Head of caudate nucleus (tissue), 42 donors: Measurements from ENCODE around the gene ZNF771.

Source experiments
- DNase-seq, 42 donors: peaks; one replicate each; pipeline versions ENCODE4 v3.0.0 to v3.0.0-alpha.2; 2020 to 2021; ENCODE audit warnings: mixed read lengths in 7 of 42
- intact Hi-C: fragments of 100-400 bp; cut with DNase I; formaldehyde crosslinking; loops from one replicate; pipeline ENCODE4 v1.15.0; 2022

Gene ZNF771

DNA sequence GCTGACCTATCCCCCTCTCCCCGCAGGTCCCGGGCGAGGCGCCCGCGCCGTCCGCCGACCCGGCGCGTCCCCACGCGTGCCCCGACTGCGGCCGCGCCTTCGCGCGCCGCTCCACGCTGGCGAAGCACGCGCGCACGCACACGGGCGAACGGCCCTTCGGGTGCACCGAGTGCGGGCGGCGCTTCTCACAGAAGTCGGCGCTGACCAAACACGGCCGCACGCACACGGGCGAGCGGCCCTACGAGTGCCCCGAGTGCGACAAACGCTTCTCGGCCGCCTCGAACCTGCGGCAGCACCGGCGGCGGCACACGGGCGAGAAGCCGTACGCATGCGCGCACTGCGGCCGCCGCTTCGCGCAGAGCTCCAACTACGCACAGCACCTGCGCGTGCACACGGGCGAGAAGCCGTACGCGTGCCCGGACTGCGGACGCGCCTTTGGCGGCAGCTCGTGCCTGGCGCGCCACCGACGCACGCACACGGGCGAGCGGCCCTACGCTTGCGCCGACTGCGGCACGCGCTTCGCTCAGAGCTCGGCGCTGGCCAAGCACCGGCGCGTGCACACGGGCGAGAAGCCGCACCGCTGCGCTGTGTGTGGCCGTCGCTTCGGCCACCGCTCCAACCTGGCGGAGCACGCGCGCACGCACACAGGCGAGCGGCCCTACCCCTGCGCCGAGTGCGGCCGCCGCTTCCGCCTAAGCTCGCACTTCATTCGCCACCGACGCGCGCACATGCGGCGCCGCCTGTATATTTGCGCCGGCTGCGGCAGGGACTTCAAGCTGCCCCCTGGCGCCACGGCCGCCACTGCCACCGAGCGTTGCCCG, 10.3 kb downstream of the ZNF771 start:
- peak; percentile 33 to 89 (median 77) for DNase-seq
- intact Hi-C loops: no loop called here

DNA sequence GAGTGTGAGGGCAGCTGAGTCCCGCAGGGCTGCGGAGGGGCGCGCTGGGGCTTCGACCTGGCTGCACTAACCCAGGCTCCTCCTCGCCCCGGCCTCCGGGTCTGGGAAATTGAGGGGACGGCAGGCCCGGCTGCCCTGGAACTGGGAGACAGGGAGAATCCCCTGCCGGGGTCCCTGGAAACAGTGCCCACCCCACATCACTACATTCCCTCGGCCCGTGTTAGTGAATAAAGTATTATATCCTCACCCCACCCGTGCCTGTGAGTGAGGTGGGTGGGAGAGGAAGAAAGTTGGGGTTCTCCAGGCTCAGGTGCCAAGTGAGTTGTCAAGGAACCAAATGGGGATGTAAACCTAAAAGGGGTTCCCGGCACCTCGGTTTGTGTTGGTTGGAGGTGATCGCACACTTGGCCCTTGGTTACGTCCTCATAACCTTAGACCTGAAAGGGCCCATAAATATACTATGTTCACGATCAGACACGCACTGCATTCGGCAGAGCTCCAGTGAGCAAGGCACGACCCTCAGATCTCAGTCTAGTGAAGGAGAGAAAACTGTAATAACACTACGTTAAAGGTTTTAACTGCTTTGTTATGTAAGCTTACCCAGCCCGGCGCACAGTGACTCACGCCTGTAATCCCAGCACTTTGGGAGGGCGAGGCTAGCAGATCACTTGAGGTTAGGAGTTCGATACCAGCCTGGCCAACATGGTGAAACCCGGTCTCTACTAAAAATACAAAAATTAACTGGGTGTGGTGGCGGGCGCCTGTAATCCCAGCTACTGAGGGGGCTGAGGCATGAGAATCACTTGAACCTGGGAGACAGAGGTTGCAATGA, 11.2 kb downstream of the ZNF771 start:
- intact Hi-C loops: no loop called here
- DNase-seq: peak in 36 of 42 donors; percentile 24 to 79 (median 50)

DNA sequence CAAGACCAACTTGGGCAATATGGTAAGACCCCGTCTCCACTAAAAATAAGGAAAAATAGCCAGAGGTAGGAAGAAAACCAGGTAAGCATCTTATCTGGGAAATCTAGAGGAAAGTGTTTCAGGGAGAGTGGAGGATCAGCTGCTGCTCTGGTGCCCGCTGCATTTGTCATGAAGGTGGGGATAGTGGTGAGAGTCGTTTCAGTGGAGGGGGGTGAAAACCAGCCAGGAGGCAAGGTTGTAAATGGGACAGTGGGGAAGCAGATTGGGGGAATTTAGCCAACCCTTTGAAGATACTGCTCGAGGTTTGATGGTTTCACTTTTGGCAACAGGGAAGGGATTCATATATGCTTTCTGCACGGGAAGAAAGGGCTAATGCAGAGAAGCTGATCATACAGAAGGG, 13.6 kb downstream of the ZNF771 start:
- DNase-seq: no peak
- intact Hi-C loops: no loop called here

DNA sequence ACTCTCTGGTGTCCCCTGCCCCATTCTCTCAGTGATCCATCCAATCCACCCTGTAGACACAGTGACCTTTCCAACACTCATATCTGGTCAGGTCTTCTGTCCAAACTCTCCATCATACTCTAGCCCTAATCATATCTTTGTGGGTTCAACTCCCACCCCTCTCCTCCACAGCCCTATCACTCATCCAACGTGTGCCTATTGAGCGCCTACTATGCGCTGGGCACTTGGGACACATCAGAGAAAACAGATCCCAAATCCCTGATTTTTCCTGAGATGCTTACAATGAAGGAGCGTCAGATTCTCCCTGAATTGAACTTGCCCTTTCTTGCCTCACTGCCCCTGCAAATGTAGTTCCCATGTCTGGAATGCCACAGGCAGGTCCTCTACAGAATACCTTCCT, 20.6 kb downstream of the ZNF771 start:
- no peak for DNase-seq
- intact Hi-C loops: no loop called here

DNA sequence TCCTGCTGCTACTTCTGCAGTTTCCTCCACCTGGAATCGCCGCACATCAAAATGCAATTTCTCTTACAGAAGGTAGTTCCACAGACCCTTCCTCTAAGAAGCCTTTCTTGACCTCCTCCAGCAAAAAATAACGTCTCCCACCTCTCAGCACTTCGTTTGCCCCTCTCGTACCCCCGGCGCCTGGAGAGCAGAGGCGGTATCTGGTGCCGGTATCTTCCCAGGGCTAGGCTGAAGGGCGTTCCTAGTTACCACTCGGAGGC, 21.9 kb downstream of the ZNF771 start:
- intact Hi-C loops: no loop called here
- no peak for DNase-seq

DNA sequence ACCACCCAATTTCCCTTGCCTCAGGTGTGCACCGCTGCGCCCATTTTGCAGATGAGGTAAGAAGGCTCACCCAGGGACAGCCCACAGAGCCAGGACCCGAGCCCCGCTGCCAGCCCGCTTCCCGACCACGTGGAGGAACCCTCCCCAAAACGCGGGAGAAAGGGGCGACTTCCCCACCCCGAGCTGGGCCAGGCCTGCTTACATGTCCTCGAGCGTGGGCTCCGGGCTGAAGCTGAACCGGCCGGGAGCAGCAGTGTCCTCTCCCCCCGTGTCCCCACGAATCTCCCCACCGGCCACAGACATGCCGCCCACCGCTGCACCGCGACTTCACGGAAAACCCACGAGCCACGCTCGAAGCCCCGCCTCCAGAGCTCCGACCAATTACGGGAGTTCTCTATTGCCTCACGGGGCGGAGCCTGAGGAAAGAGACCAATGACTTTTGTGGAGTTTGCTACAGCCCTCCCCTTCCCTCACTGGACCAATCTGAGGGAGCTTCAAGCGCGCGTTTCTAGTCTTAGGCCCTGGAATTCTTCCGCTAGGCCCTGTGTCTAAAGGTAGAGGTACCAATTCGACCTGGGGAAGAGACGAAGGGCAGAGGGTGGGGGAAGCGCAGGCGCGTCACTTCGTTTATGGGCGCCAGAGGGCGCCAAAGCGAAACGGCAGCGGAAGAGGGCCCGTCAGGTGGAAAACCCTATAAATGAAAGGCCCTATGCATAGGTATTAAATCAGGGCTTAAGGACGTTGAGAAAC, 22.4 kb downstream of the ZNF771 start, which contains the start of gene DCTPP1:
Gene DCTPP1, minus strand, starts transcription at position 353 of the 750 bp plus-strand sequence. Its CDS starts 50 bp downstream, at position 303.
- intact Hi-C loops: no loop called here
- peak; percentile 87 to 99 (median 95) for DNase-seq

DNA sequence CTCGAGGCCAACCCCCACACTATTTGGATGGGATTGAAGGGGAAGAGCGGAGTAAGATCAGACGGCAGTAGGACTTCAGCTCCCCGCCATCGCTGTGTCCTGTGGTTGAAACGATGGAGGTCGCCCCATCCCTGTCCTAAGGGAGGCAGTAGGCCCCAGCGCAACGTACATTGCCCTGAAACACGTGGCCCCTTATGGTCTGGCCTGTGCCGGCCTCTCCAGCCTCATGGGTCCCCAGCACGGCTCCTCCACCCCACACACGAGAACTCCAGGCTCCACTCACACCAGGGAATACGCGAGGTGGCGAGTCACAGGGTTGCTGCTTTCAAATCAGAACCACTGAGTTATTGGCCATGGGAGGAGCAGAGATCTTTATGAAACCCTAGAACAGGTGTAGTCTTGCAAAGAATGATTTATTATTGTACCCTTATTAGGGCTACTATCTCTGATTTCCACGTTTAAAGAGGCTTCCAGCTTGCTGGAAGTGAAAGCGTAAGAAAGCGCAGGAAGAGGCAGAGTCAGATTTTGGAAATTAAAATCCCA, 23.1 kb downstream of the ZNF771 start:
- intact Hi-C loops: no loop called here

DNA sequence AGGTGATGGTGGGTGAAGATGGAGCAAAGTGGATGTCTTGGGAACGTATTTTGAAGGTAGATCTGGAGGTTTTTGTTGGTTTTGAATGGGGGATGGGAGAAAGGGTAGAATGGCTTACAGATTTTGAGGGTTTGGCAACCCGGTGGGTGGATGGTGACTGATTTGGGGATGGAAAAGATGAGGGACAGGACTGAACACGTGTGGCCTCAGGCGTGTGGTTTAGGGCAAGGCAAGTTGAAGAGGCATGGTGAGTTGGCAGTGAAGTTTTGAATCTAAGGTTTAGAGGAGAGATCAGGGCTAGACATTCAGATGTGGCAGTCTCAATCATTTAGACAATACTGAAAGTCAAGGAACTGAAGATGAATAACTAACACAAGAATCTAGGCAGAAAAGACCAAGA, 27.4 kb downstream of the ZNF771 start:
- no peak for DNase-seq
- intact Hi-C loops: no loop called here

More for the DNA sequence above, 23.1 kb downstream of the ZNF771 start:
- peak in 9 of 42 donors; percentile 13 to 45 (median 30) for DNase-seq

DNA sequence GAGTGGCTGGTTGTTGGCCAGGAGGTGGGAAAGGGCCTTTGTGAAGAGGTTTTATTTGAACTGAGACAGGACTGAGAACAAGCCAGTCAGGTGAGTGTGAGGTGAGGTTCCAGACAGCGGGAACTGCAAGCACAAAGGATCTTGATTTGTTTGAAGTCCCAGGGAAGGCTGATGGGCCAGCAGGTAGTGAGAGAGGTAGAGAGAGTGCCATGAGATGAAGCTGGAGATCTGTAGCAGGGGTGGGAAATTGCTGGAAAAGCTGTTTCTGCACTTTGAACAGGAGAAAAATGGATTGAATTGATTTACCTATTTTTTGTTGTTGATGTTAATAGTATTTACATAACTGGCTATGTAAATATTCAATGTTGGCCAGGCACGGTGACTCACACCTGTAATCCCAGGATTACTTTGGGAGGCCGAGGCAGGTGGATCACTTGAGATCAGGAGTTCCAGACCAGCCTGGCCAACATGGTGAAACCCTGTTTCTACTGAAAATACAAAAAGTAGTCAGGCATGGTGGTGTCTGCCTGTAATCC, 30.2 kb downstream of the ZNF771 start:
- no peak for DNase-seq
- intact Hi-C loops: no loop called here

DNA sequence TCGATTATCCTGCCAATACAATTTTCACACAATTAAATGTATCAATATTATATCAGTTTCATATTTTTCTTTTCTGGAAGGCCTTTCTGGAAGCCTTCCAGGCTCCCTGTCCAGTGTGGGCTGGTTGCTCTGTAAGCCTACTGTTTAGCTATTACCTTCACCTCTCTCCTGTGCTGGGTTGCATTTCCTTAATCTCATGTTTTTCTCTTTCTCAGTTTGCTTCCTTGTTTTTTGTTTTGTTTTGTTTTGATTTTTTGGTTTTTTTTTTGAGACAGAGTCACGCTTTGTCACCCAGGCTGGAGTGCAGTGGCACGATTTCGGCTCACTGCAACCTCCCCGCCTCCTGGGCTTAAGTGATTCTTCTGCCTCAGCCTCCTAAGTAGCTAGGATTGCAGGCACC, 31.4 kb downstream of the ZNF771 start:
- intact Hi-C loops: no loop called here

DNA sequence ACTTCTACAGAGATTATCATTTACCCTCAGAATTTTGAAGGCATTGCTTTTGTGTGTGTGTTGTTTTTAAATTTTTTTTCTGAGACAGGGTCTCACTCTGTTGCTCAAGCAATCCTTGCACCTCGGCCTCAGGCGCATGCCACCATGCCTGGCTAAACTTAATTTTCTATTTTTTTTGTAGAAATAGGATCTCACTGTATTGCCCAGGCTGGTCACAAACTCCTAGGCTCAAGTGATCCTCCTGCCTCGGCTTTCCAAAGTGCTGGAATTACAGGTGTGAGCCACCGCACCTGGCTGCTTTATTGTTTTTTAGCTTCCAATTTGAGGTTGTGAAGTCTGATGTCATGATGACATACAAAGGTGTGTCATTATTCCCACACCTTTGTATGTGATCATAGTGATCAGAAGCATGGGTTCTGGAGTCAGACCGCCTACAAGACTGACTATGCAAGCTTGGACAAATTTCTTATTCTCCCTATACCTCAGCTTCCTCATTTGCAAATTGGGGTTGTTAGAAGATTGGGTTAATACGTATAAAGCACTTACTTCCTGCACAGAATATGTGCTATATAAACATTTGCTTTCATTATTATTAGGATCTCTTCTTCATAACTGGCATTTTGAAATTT, 32.4 kb downstream of the ZNF771 start:
- intact Hi-C loops: no loop called here
- DNase-seq: no peak

More for the DNA sequence above, 31.4 kb downstream of the ZNF771 start:
- no peak for DNase-seq

DNA sequence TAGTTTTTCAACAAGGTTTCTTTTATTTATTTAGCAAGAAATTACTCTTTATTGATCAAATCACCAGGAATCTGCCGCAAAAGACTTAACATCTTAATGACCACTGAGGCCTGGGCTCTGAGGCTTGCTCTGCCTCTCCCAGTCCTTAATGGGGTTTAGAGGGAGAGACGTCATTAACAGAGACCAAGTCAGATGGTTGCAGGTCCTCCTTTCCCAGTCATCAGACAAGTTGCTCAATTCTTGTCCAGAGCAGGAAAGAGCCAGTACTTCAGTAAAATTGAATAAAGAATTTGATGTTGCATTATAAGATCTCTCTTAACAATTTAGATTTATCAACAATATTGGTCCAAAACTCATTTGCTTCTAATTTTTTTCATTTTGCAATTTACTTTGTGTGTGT, 36.2 kb downstream of the ZNF771 start:
- intact Hi-C loops: no loop called here
- DNase-seq: no peak

DNA sequence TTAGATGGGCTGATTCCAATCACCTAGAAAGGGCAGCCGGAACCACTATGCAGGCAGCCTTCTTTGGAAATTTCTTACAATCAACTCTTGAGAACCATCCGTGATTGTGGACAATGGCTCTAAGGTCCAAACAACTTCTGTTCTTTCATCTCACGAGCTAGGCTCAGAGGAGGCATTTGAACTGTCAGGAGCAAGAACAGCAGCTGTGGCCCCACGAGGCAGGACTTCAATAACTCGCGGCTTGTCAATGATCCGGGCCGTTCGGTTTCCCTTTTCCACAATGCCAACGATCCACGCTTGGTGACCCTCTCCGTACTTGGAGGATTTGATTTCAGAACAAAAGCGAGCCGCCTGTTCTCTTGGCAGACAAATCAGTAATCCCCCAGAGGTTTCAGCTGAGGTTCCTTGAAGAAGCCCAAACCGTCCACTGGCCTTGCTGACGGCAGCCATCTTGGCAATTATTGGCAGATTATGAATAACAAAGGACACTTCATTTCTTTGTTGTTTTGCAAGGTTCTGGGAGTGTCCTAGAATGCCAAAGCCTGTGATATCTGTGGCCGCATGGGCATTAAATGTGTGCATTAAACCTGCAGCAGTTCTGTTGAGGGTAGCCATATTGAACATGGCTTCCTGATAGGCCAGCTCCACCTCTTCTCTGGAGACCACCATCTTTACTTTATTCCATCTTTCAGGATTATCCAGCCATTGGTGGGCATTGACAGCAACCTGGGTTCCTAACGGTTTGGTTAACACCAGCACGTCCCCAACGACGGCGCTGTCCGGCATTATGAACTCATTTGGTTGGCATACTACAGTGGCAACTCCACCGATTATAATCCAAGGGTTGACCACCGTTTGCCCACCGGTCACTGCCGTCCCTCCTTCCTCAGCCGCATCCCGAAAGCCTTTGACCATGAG, 37.1 kb downstream of the ZNF771 start:
- intact Hi-C loops: loop anchor here (5.0 kb wide), 1 partner anchor 83 kb away; the partner anchor contains the start of gene ZNF768
- DNase-seq: peak in 2 of 42 donors; percentile 16 to 19

DNA sequence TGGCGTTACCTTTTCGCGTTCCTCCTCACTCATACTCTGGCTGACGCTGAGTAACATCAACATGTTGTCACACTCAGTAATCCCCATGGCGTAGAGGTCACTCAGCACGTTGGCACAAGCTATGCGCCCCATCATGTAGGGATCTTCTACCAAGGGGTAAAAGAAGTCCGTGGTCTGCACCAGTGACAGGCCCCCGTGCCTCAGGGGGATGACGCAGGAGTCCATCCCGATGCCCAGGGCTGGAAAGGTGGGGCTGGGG, 37.7 kb downstream of the ZNF771 start:
- intact Hi-C loops: loop anchor here (5.0 kb wide), 1 partner anchor 82 kb away; the partner anchor contains the start of gene ZNF768
- DNase-seq: no peak

DNA sequence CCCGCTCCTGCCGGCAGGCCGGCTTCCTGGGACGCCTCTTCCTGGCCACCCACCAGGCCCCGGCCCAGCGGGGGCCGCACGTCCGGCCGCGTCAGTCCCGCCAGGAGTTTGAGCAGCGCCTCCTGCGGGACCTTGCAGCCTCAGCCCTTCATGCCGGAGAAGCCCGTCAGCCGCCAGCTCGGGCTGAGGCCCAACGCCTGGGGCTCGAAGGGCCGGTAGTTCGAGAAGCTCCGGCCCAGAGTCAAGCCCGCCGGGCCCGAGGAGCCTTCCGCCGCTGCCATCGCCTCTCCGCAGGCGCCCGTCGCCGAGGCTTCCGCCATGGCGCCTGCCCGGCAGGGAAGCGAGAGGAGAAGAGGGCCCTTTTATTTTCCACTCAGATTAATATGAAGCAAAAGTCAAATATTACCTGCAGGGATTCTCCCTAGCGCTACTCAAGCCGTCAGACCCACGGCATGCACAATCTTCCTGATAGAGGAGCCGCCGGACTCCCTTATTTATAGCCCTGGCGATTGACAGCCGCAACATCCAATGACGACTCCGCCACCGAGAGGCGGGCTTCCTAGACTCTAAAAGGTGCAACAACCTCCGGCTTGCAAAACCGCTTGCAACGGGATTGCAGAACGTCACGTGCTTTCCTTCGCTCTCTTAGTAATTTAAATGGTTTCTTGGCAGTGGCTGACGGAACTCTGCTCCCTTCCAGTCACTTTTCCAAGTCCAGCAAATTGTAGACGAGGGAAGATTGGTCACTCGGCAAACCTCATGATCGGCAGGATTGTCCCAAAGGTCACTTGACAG, 38.2 kb downstream of the ZNF771 start, which contains the start of gene SEPHS2:
Gene SEPHS2, minus strand, starts transcription at position 467 of the 795 bp plus-strand sequence. Its CDS starts 147 bp downstream, at position 320.
- intact Hi-C loops: loop anchor here (5.0 kb wide), 1 partner anchor 82 kb away; the partner anchor contains the start of gene ZNF768
- peak; percentile 91 to 99 (median 97) for DNase-seq

DNA sequence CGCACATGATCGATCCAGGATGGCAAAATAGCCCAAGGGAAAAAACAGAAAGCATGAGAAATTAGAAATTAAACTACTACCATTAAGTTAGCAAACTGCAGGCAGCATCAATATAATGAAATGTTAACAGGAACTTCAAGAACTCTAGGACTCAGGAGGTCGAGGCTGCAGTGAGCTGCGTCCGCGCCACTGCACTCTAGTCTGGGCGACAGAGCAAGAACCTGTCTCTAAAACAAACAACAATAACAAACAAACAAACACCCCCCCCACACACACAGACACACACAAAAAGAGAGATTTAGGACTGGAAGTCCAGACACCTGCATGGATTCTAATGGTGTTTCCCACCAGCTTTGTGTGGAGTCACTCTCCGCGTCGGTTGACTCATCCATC, 38.8 kb downstream of the ZNF771 start:
- intact Hi-C loops: loop anchor here (5.0 kb wide), 1 partner anchor 81 kb away; the partner anchor contains the start of gene ZNF768
- no peak for DNase-seq
